Lower leg skin (tissue), 3 donors: ENCODE data around the gene STRBP.
"Not testable (repeated sequence)": the region's sequence is repeated elsewhere in the genome, so short reads cannot be mapped to it uniquely, and the experiment has no call there.

ENCODE experiments used
- POLR2A ChIP-seq, 2 donors: fragments of 450-650 bp; IDR thresholded peaks; one replicate each; pipeline ENCODE4 v1.6.1; 2016 to 2017; ENCODE audit warnings: antibody characterized with exemption in 2 of 2, mild to moderate bottlenecking in 1 of 2, moderate library complexity in 1 of 2
- TF ChIP-seq, protein P1 (sequence below), 3 donors: fragments of 450-650 bp; IDR thresholded peaks; one replicate each; pipeline ENCODE4 v1.5.1; 2016; ENCODE audit warnings: antibody characterized with exemption in 3 of 3, mild to moderate bottlenecking in 3 of 3, moderate library complexity in 2 of 3

DNA sequence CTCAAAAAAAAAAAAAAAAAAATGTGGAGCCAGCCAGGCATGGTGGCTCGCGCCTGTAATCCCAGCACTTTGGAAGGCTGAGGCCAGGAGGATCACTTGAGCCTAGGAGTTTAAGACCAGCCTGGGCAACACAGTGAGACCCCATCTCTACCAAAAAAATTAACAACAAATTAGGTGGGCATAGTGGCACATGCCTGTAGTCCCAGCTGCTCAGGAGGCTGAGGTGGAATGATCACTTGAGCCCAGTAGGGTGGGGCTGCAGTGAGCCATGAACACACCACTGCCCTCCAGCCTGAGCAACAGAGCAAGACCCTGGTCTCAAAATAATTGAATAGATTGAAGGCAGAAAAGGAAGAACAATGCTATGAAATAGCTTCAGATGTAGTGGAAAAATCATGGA lies 82.4 kb downstream of the STRBP start:
- TF ChIP-seq, protein P1, sequence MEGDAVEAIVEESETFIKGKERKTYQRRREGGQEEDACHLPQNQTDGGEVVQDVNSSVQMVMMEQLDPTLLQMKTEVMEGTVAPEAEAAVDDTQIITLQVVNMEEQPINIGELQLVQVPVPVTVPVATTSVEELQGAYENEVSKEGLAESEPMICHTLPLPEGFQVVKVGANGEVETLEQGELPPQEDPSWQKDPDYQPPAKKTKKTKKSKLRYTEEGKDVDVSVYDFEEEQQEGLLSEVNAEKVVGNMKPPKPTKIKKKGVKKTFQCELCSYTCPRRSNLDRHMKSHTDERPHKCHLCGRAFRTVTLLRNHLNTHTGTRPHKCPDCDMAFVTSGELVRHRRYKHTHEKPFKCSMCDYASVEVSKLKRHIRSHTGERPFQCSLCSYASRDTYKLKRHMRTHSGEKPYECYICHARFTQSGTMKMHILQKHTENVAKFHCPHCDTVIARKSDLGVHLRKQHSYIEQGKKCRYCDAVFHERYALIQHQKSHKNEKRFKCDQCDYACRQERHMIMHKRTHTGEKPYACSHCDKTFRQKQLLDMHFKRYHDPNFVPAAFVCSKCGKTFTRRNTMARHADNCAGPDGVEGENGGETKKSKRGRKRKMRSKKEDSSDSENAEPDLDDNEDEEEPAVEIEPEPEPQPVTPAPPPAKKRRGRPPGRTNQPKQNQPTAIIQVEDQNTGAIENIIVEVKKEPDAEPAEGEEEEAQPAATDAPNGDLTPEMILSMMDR (IDR thresholded peaks at IDR 0.05): not testable (repeated sequence)
- TF ChIP-seq POLR2A (IDR thresholded peaks at IDR 0.05): not testable (repeated sequence)
